SK-N-SH (cell line): ENCODE measurements around the gene DCXR. TPM values are rescaled to one million over a fixed set of nuclear protein-coding genes. Genes with fewer than 3 reads are reported as not detected.

Source experiments
- CTCF ChIA-PET: fragments of 300-600, 350-600 bp; formaldehyde crosslinking; extraction: SDS; loops from one replicate; lab custom pipeline; 2021; lab: Yijun Ruan, JAX
- POLR2A ChIA-PET: fragments of 350-600 bp; sonication (Branson Sonifier 250); formaldehyde crosslinking; extraction: SDS; loops from one replicate; lab custom pipeline; 2020; ENCODE audit warnings: antibody characterized with exemption, inconsistent platforms; lab: Yijun Ruan, JAX
- DNase-seq: peaks from one replicate; pipeline ENCODE4 v3.0.0; 2012
- H2AFZ ChIP-seq: fragments of 200-600 bp; sonication (generic); 2 replicates; pipeline ENCODE4 v1.8.1; 2016; ENCODE audit warnings: antibody characterized with exemption, mild to moderate bottlenecking, low read depth
- H3F3A ChIP-seq: fragments of 200-600 bp; sonication (generic); replicated peaks from 2 replicates; pipeline ENCODE3; 2016; ENCODE audit warnings: antibody characterized with exemption, mild to moderate bottlenecking; ENCODE audit not compliant: insufficient read depth
- H3K27ac ChIP-seq, 2 experiments: fragments of 200-500 bp in 1 of 2; fragments of 200-600 bp in 1 of 2; sonication (Bioruptor generic) in 1 of 2; sonication (generic), shearing (Covaris generic) in 1 of 2; 2 replicates each; pipeline versions ENCODE4 v1.5.1 to v1.6.1; 2014 to 2016; ENCODE audit warnings: low read depth in 2 of 2, inconsistent platforms in 1 of 2, low read length in 1 of 2, mild to moderate bottlenecking in 1 of 2, mixed read lengths in 1 of 2
- H3K27me3 ChIP-seq: fragments of 200-600 bp; sonication (generic), shearing (Covaris generic); 2 replicates; pipeline ENCODE4 v1.6.1; 2016; ENCODE audit warnings: mixed run types; ENCODE audit not compliant: insufficient read depth
- H3K36me3 ChIP-seq, 2 experiments: fragments of 200-500 bp in 1 of 2; fragments of 200-600 bp in 1 of 2; sonication (Bioruptor generic) in 1 of 2; sonication (generic) in 1 of 2; replicated peaks in 1 of 2; 2 replicates each; pipeline versions ENCODE3 to v1.5.1; 2014 to 2016; ENCODE audit warnings: low read length in 1 of 2, mild to moderate bottlenecking in 1 of 2; ENCODE audit not compliant: insufficient read depth in 2 of 2, control insufficient read depth in 1 of 2
- H3K4me1 ChIP-seq, 2 experiments: fragments of 200-500 bp in 1 of 2; fragments of 200-600 bp in 1 of 2; sonication (Bioruptor generic) in 1 of 2; sonication (generic), shearing (Covaris generic) in 1 of 2; 2 replicates each; pipeline versions ENCODE4 v1.5.1 to v1.6.1; 2014 to 2016; ENCODE audit warnings: low read depth in 1 of 2, low read length in 1 of 2, mixed run types in 1 of 2; ENCODE audit not compliant: insufficient read depth in 2 of 2, control insufficient read depth in 1 of 2
- H3K4me2 ChIP-seq: fragments of 200-600 bp; sonication (generic), shearing (Covaris generic); 2 replicates; pipeline ENCODE4 v1.6.1; 2017; ENCODE audit warnings: mixed run types
- H3K4me3 ChIP-seq, 2 experiments: fragments of 200-500 bp in 1 of 2; fragments of 200-600 bp in 1 of 2; sonication (Bioruptor generic) in 1 of 2; sonication (generic), shearing (Covaris generic) in 1 of 2; 2 replicates each; pipeline versions ENCODE4 v1.5.1 to v1.8.1; 2014 to 2016; ENCODE audit warnings: low read depth in 2 of 2, inconsistent platforms in 1 of 2, low read length in 1 of 2, mild to moderate bottlenecking in 1 of 2, mixed read lengths in 1 of 2, moderate library complexity in 1 of 2
- H3K79me2 ChIP-seq: fragments of 200-600 bp; sonication (generic); 2 replicates; pipeline ENCODE4 v1.8.1; 2017; ENCODE audit warnings: mild to moderate bottlenecking; ENCODE audit not compliant: insufficient read depth
- H3K9ac ChIP-seq: fragments of 200-600 bp; sonication (generic); 2 replicates; pipeline ENCODE4 v1.6.1; 2017; ENCODE audit warnings: mixed run types
- H3K9me2 ChIP-seq: fragments of 200-600 bp; sonication (generic); 2 replicates; pipeline ENCODE4 v1.6.1; 2017; ENCODE audit warnings: mixed run types
- H3K9me3 ChIP-seq: fragments of 200-600 bp; sonication (generic); 2 replicates; pipeline ENCODE4 v1.6.1; 2017; ENCODE audit warnings: mixed run types, mild to moderate bottlenecking, moderate library complexity
- H4K20me1 ChIP-seq: fragments of 200-600 bp; sonication (generic); 2 replicates; pipeline ENCODE4 v1.6.1; 2017; ENCODE audit warnings: mild to moderate bottlenecking, mixed run types; ENCODE audit not compliant: insufficient read depth
- CTCF ChIP-seq: fragments of 200-600 bp; sonication (generic); IDR thresholded peaks from 2 replicates; pipeline ENCODE4 v1.6.1; 2017; ENCODE audit warnings: antibody characterized with exemption, mild to moderate bottlenecking, moderate library complexity
- EP300 ChIP-seq, 2 experiments: IDR thresholded peaks; 2 replicates each; pipeline versions ENCODE4 v1.4.0 to v1.6.1; 2012; ENCODE audit warnings: borderline replicate concordance in 1 of 2, low read depth in 1 of 2, low read length in 1 of 2
- IRF3 ChIP-seq: fragments of 150-350 bp; IDR thresholded peaks from 2 replicates; pipeline ENCODE4 v1.6.1; 2016; ENCODE audit warnings: mild to moderate bottlenecking, low read depth, low read length
- JUND ChIP-seq: IDR thresholded peaks from 2 replicates; pipeline ENCODE4 v1.4.0; 2012
- NRF1 ChIP-seq: IDR thresholded peaks from 2 replicates; pipeline ENCODE4 v1.6.1; 2012; ENCODE audit warnings: low read depth, mild to moderate bottlenecking, low read length
- PBX3 ChIP-seq: IDR thresholded peaks from 2 replicates; pipeline ENCODE4; 2012
- REST ChIP-seq: IDR thresholded peaks from 2 replicates; pipeline ENCODE4 v1.6.1; 2012; ENCODE audit warnings: mild to moderate bottlenecking, low read depth, low read length, moderate library complexity
- RFX5 ChIP-seq: IDR thresholded peaks from 2 replicates; pipeline ENCODE4 v1.6.1; 2012; ENCODE audit warnings: mild to moderate bottlenecking, improper control_type of control experiment, low read length
- RXRA ChIP-seq: IDR thresholded peaks from 2 replicates; pipeline ENCODE4 v1.4.0; 2012; ENCODE audit warnings: low read depth, mild to moderate bottlenecking, borderline replicate concordance
- SIN3A ChIP-seq: IDR thresholded peaks from 2 replicates; pipeline ENCODE4 v1.6.1; 2012; ENCODE audit warnings: low read depth, mild to moderate bottlenecking, low read length, moderate library complexity, borderline replicate concordance
- TAF1 ChIP-seq: IDR thresholded peaks from 2 replicates; pipeline ENCODE4 v1.6.1; 2012; ENCODE audit warnings: low read depth, mild to moderate bottlenecking, low read length, moderate library complexity, borderline replicate concordance
- TEAD4 ChIP-seq: IDR thresholded peaks from 2 replicates; pipeline ENCODE4 v1.4.0; 2012; ENCODE audit warnings: mild to moderate bottlenecking, borderline replicate concordance; ENCODE audit not compliant: insufficient read depth
- YY1 ChIP-seq: IDR thresholded peaks from 2 replicates; pipeline ENCODE4 v1.4.0; 2012; ENCODE audit warnings: low read depth, mild to moderate bottlenecking
- WGBS: methylation state at CpG from one replicate; pipeline ENCODE4 v1.1.6; 2017; ENCODE audit warnings: low lambda C conversion rate; 5-methylcytosine and 5-hydroxymethylcytosine counted together
- polyA plus RNA-seq, 3 experiments: library from polyadenylated mRNA; depleted of rRNA; stranded (reverse); fragments of >200 nt; gene quantifications; 2 replicates each; pipeline ENCODE4 v1.2.3, GENCODE V29; 2012
- TF ChIP-seq, protein P1 (sequence below): IDR thresholded peaks from 2 replicates; pipeline ENCODE4 v1.4.0; 2012; ENCODE audit warnings: low read depth, borderline replicate concordance

The DCXR gene
- polyA plus RNA-seq, 1 of the 3 experiments (the other 2 are of a cell fraction), result 190 TPM

GRCh38 chr17:82021900-82022309, 15.6 kb downstream of the DCXR start:
- no peak overlapping the region for H2AFZ ChIP-seq
- H3K36me3 ChIP-seq, result peaks cover 7 to 20% of the 10 kb centered on the region in 2 experiments
- no peaks in the 10 kb centered on the region for H3K9me3 ChIP-seq
- no peaks in the 10 kb centered on the region for H3K9me2 ChIP-seq
- H4K20me1 ChIP-seq, result peaks cover 17% of the 10 kb centered on the region
- peaks cover 32% of the 10 kb centered on the region for H3F3A ChIP-seq
- CTCF ChIA-PET, result interaction anchor here (0.8 to 35.7 kb wide), 29 partner anchors 9 to 769 kb away, joined by 3 to 1216 read pairs (median 11); partner anchors contain the start of genes ARHGDIA, ARL16, ASPSCR1 and DCXR
- H3K27ac ChIP-seq, result peak overlapping the region; percentile 41
- TF ChIP-seq RXRA (no peak), TEAD4 (no peak)
- DNase-seq, result no peak
- H3K9ac ChIP-seq, result peak overlapping the region; percentile 86
- H3K4me3 ChIP-seq, result peak overlapping the region; percentile 88 to 92
- no peaks in the 10 kb centered on the region for H3K27me3 ChIP-seq
- WGBS, result 4% methylated on average over 8 of the region's 10 CpGs
- peak overlapping the region; percentile 99 for H3K4me2 ChIP-seq
- peaks cover 36% of the 10 kb centered on the region for H3K79me2 ChIP-seq
- POLR2A ChIA-PET, result interaction anchor here (0.6 to 4.2 kb wide), 9 partner anchors 9 to 106 kb away, joined by 3 to 41 read pairs (median 7); partner anchors contain the start of genes DCXR, FASN, NOTUM and RAC3
- peaks cover 18 to 36% of the 10 kb centered on the region in 2 experiments; a peak in 3 of 4 replicates for H3K4me1 ChIP-seq

GRCh38 chr17:82021107-82021899, 16.2 kb downstream of the DCXR start:
- POLR2A ChIA-PET, result interaction anchor here (0.6 to 4.2 kb wide), 9 partner anchors 10 to 106 kb away, joined by 3 to 41 read pairs (median 7); partner anchors contain the start of genes ASPSCR1, FASN, NOTUM and RAC3
- no peak overlapping the region for H2AFZ ChIP-seq
- TF ChIP-seq JUND (no peak), NRF1 (no peak; the same call in 1 of the 2 replicates), CTCF (peak; percentile 86), RFX5 (no peak), YY1 (no peak), EP300 (IDR thresholded peaks at IDR 0.05; ENCODE audit: borderline replicate concordance in 1 of 2, low read depth in 1 of 2, low read length in 1 of 2) (no peak), TAF1 (no peak), PBX3 (no peak), IRF3 (no peak), SIN3A (no peak), TEAD4 (no peak), REST (0 out of 2 replicates have a peak, but pooled peaks have one; percentile 4)
- TF ChIP-seq, protein P1, sequence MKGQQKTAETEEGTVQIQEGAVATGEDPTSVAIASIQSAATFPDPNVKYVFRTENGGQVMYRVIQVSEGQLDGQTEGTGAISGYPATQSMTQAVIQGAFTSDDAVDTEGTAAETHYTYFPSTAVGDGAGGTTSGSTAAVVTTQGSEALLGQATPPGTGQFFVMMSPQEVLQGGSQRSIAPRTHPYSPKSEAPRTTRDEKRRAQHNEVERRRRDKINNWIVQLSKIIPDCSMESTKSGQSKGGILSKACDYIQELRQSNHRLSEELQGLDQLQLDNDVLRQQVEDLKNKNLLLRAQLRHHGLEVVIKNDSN, result no peak

More at GRCh38 chr17:82021107-82021899, 16.2 kb downstream of the DCXR start:
- WGBS, result 18% methylated on average over 21 of the region's 25 CpGs
- Histone ChIP-seq H3K9ac (peak overlapping the region; percentile 86; the same call in 1 of the 2 replicates), H3F3A (peaks cover 32% of the 10 kb centered on the region), H3K9me2 (no peaks in the 10 kb centered on the region), H3K27ac (peak overlapping the region; percentile 41; a peak in 3 of 4 replicates), H3K4me1 (peaks cover 18 to 36% of the 10 kb centered on the region in 2 experiments; a peak in 3 of 4 replicates), H3K4me3 (peak overlapping the region; percentile 88 to 92), H3K9me3 (no peaks in the 10 kb centered on the region), H3K79me2 (peaks cover 36% of the 10 kb centered on the region), H3K36me3 (peaks cover 7 to 23% of the 10 kb centered on the region in 2 experiments), H4K20me1 (peaks cover 17% of the 10 kb centered on the region), H3K4me2 (peak overlapping the region; percentile 99), H3K27me3 (no peaks in the 10 kb centered on the region)
- CTCF ChIA-PET, result interaction anchor here (0.6 to 35.7 kb wide), 45 partner anchors 10 to 769 kb away, joined by 3 to 1216 read pairs (median 6); partner anchors contain the start of genes ARHGDIA, ARL16, ASPSCR1 and DCXR
- DNase-seq, result peak; percentile 93
